HL-60 (cell line): ENCODE results near the gene SIAH1.

Experiments used
- DNase-seq, 2 experiments: peaks; one replicate each; pipeline ENCODE4 v3.0.0-alpha.2; 2010 to 2020; ENCODE audit warnings: low read depth in 1 of 2, low spot score in 1 of 2
- H3K27ac ChIP-seq: fragments of 250-450 bp; sonication (Bioruptor Pico); replicated peaks from 2 replicates; pipeline ENCODE4 v1.5.1; 2020; ENCODE audit warnings: mild to moderate bottlenecking, moderate library complexity
- H3K27me3 ChIP-seq: fragments of 250-450 bp; sonication (Bioruptor Pico); 2 replicates; pipeline ENCODE4 v1.5.1; 2021; ENCODE audit warnings: mild to moderate bottlenecking, moderate library complexity; ENCODE audit not compliant: insufficient read depth, poor library complexity, severe bottlenecking
- H3K4me3 ChIP-seq: replicated peaks from 2 replicates; pipeline ENCODE4 v1.5.1; 2011; ENCODE audit warnings: mild to moderate bottlenecking, control low read depth, low read length; ENCODE audit not compliant: insufficient read depth
- GABPA ChIP-seq: IDR thresholded peaks from 2 replicates; pipeline ENCODE4 v1.6.1; 2012; ENCODE audit warnings: low read depth
- POLR2AphosphoS5 ChIP-seq: IDR thresholded peaks from 2 replicates; pipeline ENCODE4 v1.6.1; 2012; ENCODE audit warnings: low read depth
- REST ChIP-seq: IDR thresholded peaks from 2 replicates; pipeline ENCODE4 v1.6.1; 2012; ENCODE audit warnings: low read depth; ENCODE audit not compliant: insufficient replicate concordance
- SPI1 ChIP-seq: IDR thresholded peaks from 2 replicates; pipeline ENCODE4 v1.6.1; 2012; ENCODE audit warnings: low read depth, mild to moderate bottlenecking, borderline replicate concordance
- TF ChIP-seq, protein P1 (sequence below): IDR thresholded peaks from one replicate; pipeline ENCODE4 v1.5.1; 2011; ENCODE audit warnings: low read length, control low read depth, inconsistent platforms; ENCODE audit not compliant: insufficient read depth

SIAH1 gene

GRCh38 chr16:48383009-48383876, 2.0 kb downstream of the SIAH1 start:
- H3K27me3 ChIP-seq = no peaks in the 10 kb centered on the region
- TF ChIP-seq POLR2AphosphoS5 = no peak
- TF ChIP-seq, protein P1, sequence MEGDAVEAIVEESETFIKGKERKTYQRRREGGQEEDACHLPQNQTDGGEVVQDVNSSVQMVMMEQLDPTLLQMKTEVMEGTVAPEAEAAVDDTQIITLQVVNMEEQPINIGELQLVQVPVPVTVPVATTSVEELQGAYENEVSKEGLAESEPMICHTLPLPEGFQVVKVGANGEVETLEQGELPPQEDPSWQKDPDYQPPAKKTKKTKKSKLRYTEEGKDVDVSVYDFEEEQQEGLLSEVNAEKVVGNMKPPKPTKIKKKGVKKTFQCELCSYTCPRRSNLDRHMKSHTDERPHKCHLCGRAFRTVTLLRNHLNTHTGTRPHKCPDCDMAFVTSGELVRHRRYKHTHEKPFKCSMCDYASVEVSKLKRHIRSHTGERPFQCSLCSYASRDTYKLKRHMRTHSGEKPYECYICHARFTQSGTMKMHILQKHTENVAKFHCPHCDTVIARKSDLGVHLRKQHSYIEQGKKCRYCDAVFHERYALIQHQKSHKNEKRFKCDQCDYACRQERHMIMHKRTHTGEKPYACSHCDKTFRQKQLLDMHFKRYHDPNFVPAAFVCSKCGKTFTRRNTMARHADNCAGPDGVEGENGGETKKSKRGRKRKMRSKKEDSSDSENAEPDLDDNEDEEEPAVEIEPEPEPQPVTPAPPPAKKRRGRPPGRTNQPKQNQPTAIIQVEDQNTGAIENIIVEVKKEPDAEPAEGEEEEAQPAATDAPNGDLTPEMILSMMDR = no peak
- peak overlapping the region; percentile 80 for H3K27ac ChIP-seq
- peak overlapping the region; percentile 73 for H3K4me3 ChIP-seq
- no peak for DNase-seq

DNA sequence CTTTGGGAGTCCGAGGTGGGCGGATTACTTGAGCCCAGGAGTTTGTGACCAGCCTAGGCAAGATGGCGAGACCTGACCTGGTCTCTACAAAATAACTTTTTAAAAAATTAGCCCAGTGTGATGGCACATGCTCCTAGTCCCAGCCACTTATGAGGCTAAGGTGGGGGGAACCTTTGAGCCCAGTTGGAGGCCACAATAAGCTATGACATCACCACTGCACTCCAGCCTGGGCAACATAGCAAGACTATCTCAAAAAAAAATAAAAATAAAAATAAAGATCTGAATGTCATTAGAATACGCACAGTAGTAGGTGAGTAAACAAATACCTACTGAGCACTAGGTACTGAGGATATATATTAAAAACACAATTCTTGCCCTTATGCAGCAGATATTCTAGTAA, 3.1 kb downstream of the SIAH1 start:
- Histone ChIP-seq H3K4me3 (no peak overlapping the region), H3K27me3 (no peaks in the 10 kb centered on the region), H3K27ac (0 out of 2 replicates have a peak overlapping the region, but pooled peaks have one; percentile 5)
- TF ChIP-seq, protein P1 = no peak
- no peak for DNase-seq

DNA sequence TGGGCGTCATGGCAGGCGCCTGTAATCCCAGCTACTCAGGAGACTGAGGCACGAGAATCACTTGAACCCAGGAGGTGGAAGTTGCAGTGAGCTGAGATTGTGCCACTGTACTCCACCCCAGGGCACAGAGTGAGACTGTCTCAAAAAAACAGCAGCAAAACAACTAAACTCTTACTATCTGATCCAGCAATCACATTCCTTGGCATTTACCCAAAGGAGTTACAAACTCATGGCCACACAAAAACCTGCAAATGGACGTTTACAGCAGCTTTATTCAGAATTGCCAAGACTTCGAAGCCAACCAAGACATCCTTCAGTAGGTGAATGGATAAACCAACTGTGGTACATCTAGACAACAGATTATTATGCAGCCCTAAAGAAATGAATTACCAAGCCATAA, 4.0 kb downstream of the SIAH1 start:
- Histone ChIP-seq H3K27ac (peak overlapping the region; percentile 14; the same call in 1 of the 2 replicates), H3K27me3 (no peaks in the 10 kb centered on the region), H3K4me3 (no peak overlapping the region)
- no peak for DNase-seq
- no peak for TF ChIP-seq POLR2AphosphoS5
- no peak for TF ChIP-seq GABPA
- TF ChIP-seq REST = no peak
- no peak for TF ChIP-seq SPI1
- TF ChIP-seq, protein P1 = no peak

DNA sequence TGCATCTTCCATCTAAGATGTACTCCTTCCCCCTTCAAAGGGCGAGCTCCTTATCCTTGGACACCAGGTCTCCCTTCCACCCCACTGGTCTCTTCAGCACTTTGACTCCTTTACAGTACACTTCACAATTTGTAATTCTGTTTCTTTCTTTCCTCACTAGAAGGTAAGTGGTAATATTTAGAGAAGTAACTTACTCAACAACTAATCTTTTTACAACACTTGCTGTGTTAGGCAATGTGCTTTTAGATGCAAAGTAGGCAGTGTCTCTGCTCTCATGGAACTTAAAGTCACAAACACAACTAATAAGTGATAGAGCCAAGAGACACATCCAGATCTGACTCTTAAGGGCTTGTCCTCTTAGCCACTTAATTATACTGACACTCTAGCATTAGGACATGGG, 6.4 kb downstream of the SIAH1 start:
- DNase-seq = peak in 1 of 2 experiments; percentile 66
- TF ChIP-seq SPI1 (peak; percentile 8; the same call in 1 of the 2 replicates), POLR2AphosphoS5 (no peak; the same call in 1 of the 2 replicates), GABPA (no peak), REST (no peak)
- TF ChIP-seq, protein P1 = no peak
- peak overlapping the region; percentile 43 for H3K27ac ChIP-seq
- no peaks in the 10 kb centered on the region for H3K27me3 ChIP-seq
- H3K4me3 ChIP-seq = no peak overlapping the region
